CD4-positive, alpha-beta T cell (primary cell): ENCODE results near the gene NFYC. TPM values are rescaled to one million over a fixed set of nuclear protein-coding genes. Genes with fewer than 3 reads are reported as not detected.
A peak's percentile ranks its signal among the peaks of the same experiment; 100 is the strongest.

Experiments used
- ATAC-seq: fragments of 200-7000 bp; cut with Tn5 transposase; one replicate; pipeline ENCODE4 v1.10.0; 2022; ENCODE audit warnings: mild to moderate bottlenecking; ENCODE audit not compliant: poor library complexity
- CTCF ChIA-PET: fragments of 350-600 bp; sonication (Branson Sonifier 250); formaldehyde crosslinking; loops from one replicate; lab custom pipeline; 2021; ENCODE audit warnings: antibody characterized with exemption, inconsistent platforms; lab: Charles Lee
- POLR2A ChIA-PET: fragments of 350-600 bp; sonication (Branson Sonifier 250); formaldehyde crosslinking; loops from one replicate; lab custom pipeline; 2021; ENCODE audit warnings: antibody characterized with exemption, inconsistent platforms; lab: Charles Lee
- DNase-seq, 14 experiments: peaks; one replicate each; pipeline ENCODE4 v3.0.0-alpha.2; 2013 to 2020; ENCODE audit warnings: mixed read lengths in 2 of 14
- H3K27ac ChIP-seq, 2 donors: one replicate each; pipeline versions ENCODE4 v1.5.1 to v1.7.0; 2013; ENCODE audit warnings: low read length in 2 of 2, low read depth in 1 of 2, mild to moderate bottlenecking in 1 of 2
- H3K27me3 ChIP-seq, 2 experiments: 1 replicate in 1 of 2; 2 replicates in 1 of 2; pipeline versions ENCODE4 v1.6.1 to v1.7.0; 2013; ENCODE audit warnings: low read length in 2 of 2, control low read depth in 1 of 2, mild to moderate bottlenecking in 1 of 2, moderate library complexity in 1 of 2; ENCODE audit not compliant: insufficient read depth in 2 of 2, control insufficient read depth in 1 of 2
- H3K36me3 ChIP-seq: one replicate; pipeline ENCODE4 v1.6.1; 2013; ENCODE audit warnings: low read length, control low read depth; ENCODE audit not compliant: insufficient read depth
- H3K4me1 ChIP-seq: one replicate; pipeline ENCODE4 v1.6.1; 2013; ENCODE audit warnings: low read length, control low read depth; ENCODE audit not compliant: insufficient read depth
- H3K4me3 ChIP-seq: one replicate; pipeline ENCODE4 v1.5.1; 2013; ENCODE audit warnings: mild to moderate bottlenecking, low read length, moderate library complexity
- H3K9me3 ChIP-seq, 2 experiments: 1 replicate in 1 of 2; 2 replicates in 1 of 2; pipeline versions ENCODE4 v1.6.1 to v1.7.0; 2013; ENCODE audit warnings: low read length in 2 of 2, mild to moderate bottlenecking in 2 of 2, control low read depth in 1 of 2, moderate library complexity in 1 of 2; ENCODE audit not compliant: control insufficient read depth in 1 of 2, insufficient read depth in 1 of 2
- H3K27ac Mint-ChIP-seq: one replicate; pipeline ENCODE4 v1.8.0; 2020; ENCODE audit warnings: mixed read lengths
- H3K27me3 Mint-ChIP-seq: one replicate; pipeline ENCODE4 v1.8.0; 2021; ENCODE audit warnings: mixed read lengths
- H3K36me3 Mint-ChIP-seq: one replicate; pipeline ENCODE4 v1.8.0; 2021; ENCODE audit warnings: low read depth, mixed read lengths
- H3K4me1 Mint-ChIP-seq: one replicate; pipeline ENCODE4 v1.8.0; 2021; ENCODE audit warnings: low read depth, mixed read lengths
- H3K4me3 Mint-ChIP-seq: one replicate; pipeline ENCODE4 v1.8.0; 2020; ENCODE audit warnings: mild to moderate bottlenecking, mixed read lengths
- H3K9me3 Mint-ChIP-seq: one replicate; pipeline ENCODE4 v1.8.0; 2020; ENCODE audit warnings: mixed read lengths
- CTCF ChIP-seq: fragments of 200-600 bp; IDR thresholded peaks from one replicate; pipeline ENCODE4 v1.8.0; 2022; ENCODE audit warnings: antibody characterized with exemption, mild to moderate bottlenecking
- intact Hi-C, 2 experiments: fragments of 100-400 bp; cut with DNase I in 1 of 2; cut with micrococcal nuclease in 1 of 2; formaldehyde crosslinking; loops; one replicate each; pipeline versions ENCODE4 v1.15.1 to v1.9.0; 2023 to 2025; cut with DNase I, micrococcal nuclease
- total RNA-seq, 174 experiments: library from RNA in 2 of 174; stranded (reverse) in 2 of 174; gene quantifications; one replicate each; pipeline ENCODE4 v1.2.3 and lab custom pipeline; 2021 to 2026

The NFYC gene
- total RNA-seq, 2 experiments from 2014 or later = 28.6 to 35.2 TPM

- ChIA-PET CTCF (interaction anchor here (1.0 to 3.4 kb wide), 5 partner anchors 16 to 160 kb away, joined by 3 to 9 read pairs (median 6); no protein-coding TSS in a partner anchor), POLR2A (interaction anchor here (1.0 to 8.4 kb wide), 22 partner anchors 10 to 1990 kb away, joined by 3 to 174 read pairs (median 9); partner anchors contain the start of genes CITED4, CTPS1, PPIE and RIMS3)
- peak overlapping the region; percentile 96 for H3K4me3 ChIP-seq
- intact Hi-C loops = loop anchor here in 1 of 2 experiments (5.0 to 10.0 kb wide), 4 partner anchors 110 to 648 kb away; partner anchors contain the start of genes CAP1 and SMAP2
- ATAC-seq (peak; percentile 4), DNase-seq (no peak)
- Mint-ChIP-seq H3K27ac (peak overlapping the region; percentile 92), H3K9me3 (no peaks in the 10 kb centered on the region), H3K4me3 (peak overlapping the region; percentile 91), H3K27me3 (no peaks in the 10 kb centered on the region), H3K36me3 (peaks cover 43% of the 10 kb centered on the region), H3K4me1 (peaks cover 80% of the 10 kb centered on the region)
- peak overlapping the region; percentile 98 to 100 for H3K27ac ChIP-seq
- TF ChIP-seq CTCF = no peak
- H3K4me1 ChIP-seq = peaks cover 33% of the 10 kb centered on the region
- no peaks in the 10 kb centered on the region for H3K36me3 ChIP-seq
- H3K27me3 ChIP-seq = no peaks in the 10 kb centered on the region
- no peaks in the 10 kb centered on the region for H3K9me3 ChIP-seq
These were observed 958 bp downstream of the NFYC start for GRCh38 chr1:40692429-40692895.

GRCh38 chr1:40693425-40693824, 1.9 kb downstream of the NFYC start:
- Mint-ChIP-seq H3K4me3 (peak overlapping the region; percentile 91), H3K27ac (peak overlapping the region; percentile 92), H3K4me1 (peaks cover 83% of the 10 kb centered on the region), H3K9me3 (no peaks in the 10 kb centered on the region), H3K36me3 (peaks cover 44% of the 10 kb centered on the region), H3K27me3 (no peaks in the 10 kb centered on the region)
- Histone ChIP-seq H3K4me3 (no peak overlapping the region), H3K27me3 (no peaks in the 10 kb centered on the region), H3K36me3 (no peaks in the 10 kb centered on the region), H3K27ac (peak overlapping the region in 1 of 2 donors; percentile 100), H3K4me1 (peaks cover 40% of the 10 kb centered on the region), H3K9me3 (no peaks in the 10 kb centered on the region)
- CTCF ChIA-PET = interaction anchor here (0.9 to 3.4 kb wide), 3 partner anchors 15 to 80 kb away, joined by 3 to 9 read pairs (median 6); no protein-coding TSS in a partner anchor
- POLR2A ChIA-PET = interaction anchor here (1.0 to 8.4 kb wide), 3 partner anchors 14 to 654 kb away, joined by 3 to 174 read pairs (median 96); partner anchors contain the start of gene CITED4
- DNase-seq = no peak
- intact Hi-C loops = loop anchor here in 1 of 2 experiments (5.0 to 10.0 kb wide), 4 partner anchors 109 to 649 kb away; partner anchors contain the start of genes CAP1 and SMAP2
- TF ChIP-seq CTCF = no peak
- ATAC-seq = no peak

- intact Hi-C loops = loop anchor here in 1 of 2 experiments (5.0 to 10.0 kb wide), 4 partner anchors 108 to 650 kb away; partner anchors contain the start of genes CAP1 and SMAP2
- Histone ChIP-seq H3K9me3 (no peaks in the 10 kb centered on the region), H3K36me3 (no peaks in the 10 kb centered on the region), H3K27me3 (no peaks in the 10 kb centered on the region), H3K4me1 (peaks cover 47% of the 10 kb centered on the region), H3K4me3 (no peak overlapping the region), H3K27ac (no peak overlapping the region)
- ChIA-PET CTCF (interaction anchor here (0.7 to 3.4 kb wide), 2 partner anchors 14 to 277 kb away, joined by 3 to 9 read pairs; no protein-coding TSS in a partner anchor), POLR2A (interaction anchor here (0.6 to 8.4 kb wide), 3 partner anchors 13 to 290 kb away, joined by 3 to 174 read pairs (median 96); partner anchors contain the start of gene CITED4)
- DNase-seq (peak in 1 of 14 experiments; percentile 26), ATAC-seq (no peak)
- peaks cover 44% of the 10 kb centered on the region for H3K36me3 Mint-ChIP-seq
- no peaks in the 10 kb centered on the region for H3K27me3 Mint-ChIP-seq
- no peak for TF ChIP-seq CTCF
- peak overlapping the region; percentile 91 for H3K4me3 Mint-ChIP-seq
- H3K4me1 Mint-ChIP-seq = peaks cover 87% of the 10 kb centered on the region
- peak overlapping the region; percentile 92 for H3K27ac Mint-ChIP-seq
- no peaks in the 10 kb centered on the region for H3K9me3 Mint-ChIP-seq
These were observed 2.9 kb downstream of the NFYC start for GRCh38 chr1:40694353-40694874.
